Left lung (tissue), 10 donors: Measurements from ENCODE around the gene ATP5F1B. TPM values are rescaled to one million over a fixed set of nuclear protein-coding genes. Genes with fewer than 3 reads are reported as not detected.
"Not testable (repeated sequence)": the region's sequence is repeated elsewhere in the genome, so short reads cannot be mapped to it uniquely, and the experiment has no call there.

Source experiments
- ATAC-seq: fragments of 200-7000 bp; cut with Tn5 transposase; one replicate; pipeline ENCODE4 v1.9.1; 2020; ENCODE audit warnings: moderate library complexity
- DNase-seq, 4 donors: peaks; one replicate each; pipeline ENCODE4 v3.0.0-alpha.2; 2013 to 2020
- H3K27ac ChIP-seq, 2 donors: fragments of 200-600 bp; sonication (generic) in 1 of 2; one replicate each; pipeline versions ENCODE4 v1.5.0 to v1.8.0; 2020 to 2021
- H3K27me3 ChIP-seq, 2 donors: fragments of 200-600 bp; sonication (generic) in 1 of 2; one replicate each; pipeline versions ENCODE4 v1.5.0 to v1.8.0; 2020 to 2021
- H3K36me3 ChIP-seq, 2 donors: fragments of 200-600 bp; sonication (generic) in 1 of 2; one replicate each; pipeline versions ENCODE4 v1.5.0 to v1.8.0; 2020 to 2021
- H3K4me1 ChIP-seq, 2 donors: fragments of 200-600 bp; one replicate each; pipeline ENCODE4 v1.8.0; 2021
- H3K4me3 ChIP-seq, 2 donors: fragments of 200-600 bp; sonication (generic) in 1 of 2; one replicate each; pipeline versions ENCODE4 v1.5.0 to v1.8.0; 2020 to 2021; ENCODE audit warnings: mild to moderate bottlenecking in 1 of 2
- H3K9me3 ChIP-seq, 2 donors: fragments of 200-600 bp; sonication (generic) in 1 of 2; one replicate each; pipeline versions ENCODE4 v1.5.0 to v1.8.0; 2020 to 2021
- intact Hi-C, 2 donors: fragments of 100-400 bp; cut with DNase I; formaldehyde crosslinking; loops; one replicate each; pipeline versions ENCODE4 v1.11.2 to v1.14.2; 2022
- polyA plus RNA-seq, 6 donors: library from polyadenylated mRNA; unstranded; fragments of 120-200 nt; gene quantifications; one replicate each; pipeline ENCODE4 v1.2.1, GENCODE V29; 2013; ENCODE audit not compliant: insufficient read length in 6 of 6
- total RNA-seq, 2 donors: library from RNA; stranded (reverse); fragmentation: NEBNext Ultra II Directional; extraction: Animal tissue kit (Norgen Biotek cat#: 25700); gene quantifications; one replicate each; pipeline ENCODE4 v1.2.1, GENCODE V29; 2021
- TF ChIP-seq, protein P1 (sequence below), 2 donors: fragments of 200-600 bp; sonication (generic) in 1 of 2; IDR thresholded peaks; one replicate each; pipeline versions ENCODE4 v1.5.0 to v1.8.0; 2021; ENCODE audit warnings: antibody characterized with exemption in 2 of 2
- donor health status: DM: no; HTN: yes; CAD: no.
- donor health status: DM: no; HTN: no; CAD: no.

The ATP5F1B gene
- total and polyA plus RNA-seq, 8 donors = 433 to 661 (median 593) TPM

DNA sequence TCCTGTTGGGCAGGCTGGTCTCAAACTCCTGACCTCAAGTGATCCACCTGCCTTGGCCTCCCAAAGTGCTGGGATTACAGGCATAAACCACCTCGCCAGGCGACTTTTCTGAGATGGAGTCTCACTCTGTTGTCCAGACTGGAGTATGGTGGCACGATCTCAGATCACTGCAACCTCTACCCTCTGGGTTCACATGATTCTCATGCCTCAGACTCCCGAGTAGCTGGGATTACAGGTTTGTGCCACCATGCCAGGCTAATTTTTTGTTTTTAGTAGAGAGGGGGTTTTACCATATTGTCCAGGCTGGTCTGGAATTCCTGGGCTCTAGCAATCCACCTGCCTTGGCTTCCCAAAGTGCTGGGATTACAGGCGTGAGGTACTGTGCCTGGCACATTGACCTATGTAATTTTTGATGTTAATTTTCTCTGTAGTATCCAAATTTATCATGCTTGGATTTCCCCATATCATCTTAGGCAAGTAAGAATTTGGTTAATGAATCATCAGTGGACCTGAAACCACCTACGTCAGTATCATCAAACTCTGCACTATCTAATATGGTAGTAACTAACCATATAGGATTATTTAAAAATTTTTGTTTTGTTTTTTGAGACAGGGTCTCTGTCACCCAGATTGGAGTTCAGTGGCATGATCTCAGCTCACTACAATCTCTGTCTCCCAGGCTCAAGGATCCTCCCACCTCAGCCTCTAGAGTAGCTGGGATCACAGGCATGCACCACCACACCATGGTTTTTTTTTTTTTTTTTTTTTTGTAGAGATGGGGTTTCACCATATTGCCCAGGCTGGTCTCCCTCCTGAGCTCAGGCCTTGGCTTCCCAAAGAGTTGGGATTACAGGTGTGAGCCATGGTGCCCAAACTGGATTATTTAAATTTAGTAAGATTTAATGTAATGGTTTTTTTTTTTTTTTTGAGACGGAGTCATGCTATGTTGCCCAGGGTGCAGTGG is 11.9 kb upstream of the ATP5F1B start:
- no peaks in the 10 kb centered on the region for H3K4me1 ChIP-seq
- no peaks in the 10 kb centered on the region for H3K27me3 ChIP-seq
- no peak overlapping the region for H3K27ac ChIP-seq
- intact Hi-C loops = no loop called here
- DNase-seq = no peak
- peaks cover 0 to 7% of the 10 kb centered on the region in 2 donors for H3K36me3 ChIP-seq
- TF ChIP-seq, protein P1, sequence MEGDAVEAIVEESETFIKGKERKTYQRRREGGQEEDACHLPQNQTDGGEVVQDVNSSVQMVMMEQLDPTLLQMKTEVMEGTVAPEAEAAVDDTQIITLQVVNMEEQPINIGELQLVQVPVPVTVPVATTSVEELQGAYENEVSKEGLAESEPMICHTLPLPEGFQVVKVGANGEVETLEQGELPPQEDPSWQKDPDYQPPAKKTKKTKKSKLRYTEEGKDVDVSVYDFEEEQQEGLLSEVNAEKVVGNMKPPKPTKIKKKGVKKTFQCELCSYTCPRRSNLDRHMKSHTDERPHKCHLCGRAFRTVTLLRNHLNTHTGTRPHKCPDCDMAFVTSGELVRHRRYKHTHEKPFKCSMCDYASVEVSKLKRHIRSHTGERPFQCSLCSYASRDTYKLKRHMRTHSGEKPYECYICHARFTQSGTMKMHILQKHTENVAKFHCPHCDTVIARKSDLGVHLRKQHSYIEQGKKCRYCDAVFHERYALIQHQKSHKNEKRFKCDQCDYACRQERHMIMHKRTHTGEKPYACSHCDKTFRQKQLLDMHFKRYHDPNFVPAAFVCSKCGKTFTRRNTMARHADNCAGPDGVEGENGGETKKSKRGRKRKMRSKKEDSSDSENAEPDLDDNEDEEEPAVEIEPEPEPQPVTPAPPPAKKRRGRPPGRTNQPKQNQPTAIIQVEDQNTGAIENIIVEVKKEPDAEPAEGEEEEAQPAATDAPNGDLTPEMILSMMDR (IDR thresholded peaks at IDR 0.05) = no peak
- ATAC-seq = no peak
- peaks cover 0 to 26% of the 10 kb centered on the region in 2 donors for H3K9me3 ChIP-seq
- no peak overlapping the region for H3K4me3 ChIP-seq

DNA sequence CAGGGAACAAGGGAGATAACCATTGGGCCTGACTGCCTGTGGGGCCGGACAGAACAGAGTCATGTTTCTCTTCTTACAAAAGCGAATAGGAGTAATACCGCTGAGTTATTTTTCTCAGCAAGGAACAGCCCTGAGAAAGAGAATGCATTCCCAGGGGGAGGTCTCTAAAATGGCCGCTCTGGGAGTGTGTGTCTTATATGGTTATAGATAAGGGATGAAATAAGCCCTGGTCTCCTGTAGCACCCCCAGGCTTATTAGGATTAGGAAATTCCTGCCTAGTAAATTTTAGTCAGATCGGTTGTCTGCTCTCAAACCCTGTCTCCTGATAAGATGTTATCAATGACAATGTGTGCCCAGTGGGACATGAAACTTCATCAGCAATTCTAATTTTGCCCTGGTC is 8.0 kb upstream of the ATP5F1B start:
- intact Hi-C loops, H3K27me3 ChIP-seq, H3K4me1 ChIP-seq, H3K27ac ChIP-seq, H3K36me3 ChIP-seq, ATAC-seq, H3K4me3 ChIP-seq, DNase-seq: not testable (repeated sequence)
- H3K9me3 ChIP-seq = peaks cover 0 to 26% of the 10 kb centered on the region in 2 donors

DNA sequence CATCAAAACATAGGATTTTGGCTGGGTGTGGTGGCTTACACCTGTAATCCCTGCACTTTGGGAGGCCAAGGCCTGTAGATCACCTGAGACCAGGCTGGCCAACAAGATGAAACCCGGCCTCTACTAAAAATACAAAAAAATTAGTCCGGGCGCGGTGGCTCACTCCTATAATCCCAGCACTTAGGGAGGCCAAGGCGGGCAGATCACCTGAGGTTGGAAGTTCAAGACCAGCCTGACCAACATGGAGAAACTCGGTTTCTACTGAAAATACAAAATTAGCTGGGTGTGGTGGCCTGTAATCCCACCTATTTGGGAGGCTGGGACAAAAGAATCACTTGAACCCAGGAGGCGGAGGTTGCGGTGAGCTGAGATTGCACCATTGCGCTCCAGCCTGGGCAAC is 2.2 kb upstream of the ATP5F1B start:
- H3K27me3 ChIP-seq, intact Hi-C loops: not testable (repeated sequence)

DNA sequence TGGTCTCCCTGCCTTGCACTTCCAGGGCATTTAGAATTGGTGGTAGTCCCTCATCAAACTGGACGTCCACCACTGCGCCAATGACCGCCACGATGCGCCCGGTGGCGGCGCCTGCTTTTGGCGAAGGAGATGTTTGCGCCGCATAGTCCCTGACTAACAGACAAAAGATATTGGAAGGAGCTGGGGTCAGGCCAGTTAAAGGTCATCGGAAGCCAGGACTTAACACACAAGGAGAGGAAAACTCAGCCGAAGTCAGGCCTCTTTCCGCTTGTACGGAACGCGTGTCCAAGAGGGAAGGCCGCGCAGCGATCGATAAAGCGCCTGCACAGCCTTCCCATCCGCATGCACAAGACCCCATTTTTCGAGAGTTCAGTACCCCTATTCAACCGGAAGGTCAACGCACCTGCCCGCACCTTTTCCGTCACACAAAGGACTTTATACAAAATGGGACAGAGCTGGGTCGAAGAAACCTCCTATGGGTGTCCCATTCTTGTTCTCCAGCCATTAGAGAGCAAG is 525 bp downstream of the ATP5F1B start:
- peak overlapping the region; percentile 82 to 93 for H3K27ac ChIP-seq
- peaks cover 5 to 46% of the 10 kb centered on the region in 2 donors for H3K36me3 ChIP-seq
- intact Hi-C loops = no loop called here
- H3K4me1 ChIP-seq = peaks cover 6 to 45% of the 10 kb centered on the region in 2 donors
- peak overlapping the region; percentile 88 to 96 for H3K4me3 ChIP-seq
- DNase-seq = peak in 1 of 4 donors; percentile 16
- TF ChIP-seq, protein P1 (IDR thresholded peaks at IDR 0.05) = no peak
- H3K27me3 ChIP-seq = no peaks in the 10 kb centered on the region
- ATAC-seq = peak; percentile 19
- H3K9me3 ChIP-seq = no peaks in the 10 kb centered on the region

More for the DNA sequence above, 2.2 kb upstream of the ATP5F1B start:
- H3K9me3 ChIP-seq, DNase-seq, ATAC-seq, H3K4me3 ChIP-seq, H3K27ac ChIP-seq: not testable (repeated sequence)
- Histone ChIP-seq H3K36me3 (peaks cover 1 to 18% of the 10 kb centered on the region in 2 donors), H3K4me1 (peaks cover 6 to 28% of the 10 kb centered on the region in 2 donors)

DNA sequence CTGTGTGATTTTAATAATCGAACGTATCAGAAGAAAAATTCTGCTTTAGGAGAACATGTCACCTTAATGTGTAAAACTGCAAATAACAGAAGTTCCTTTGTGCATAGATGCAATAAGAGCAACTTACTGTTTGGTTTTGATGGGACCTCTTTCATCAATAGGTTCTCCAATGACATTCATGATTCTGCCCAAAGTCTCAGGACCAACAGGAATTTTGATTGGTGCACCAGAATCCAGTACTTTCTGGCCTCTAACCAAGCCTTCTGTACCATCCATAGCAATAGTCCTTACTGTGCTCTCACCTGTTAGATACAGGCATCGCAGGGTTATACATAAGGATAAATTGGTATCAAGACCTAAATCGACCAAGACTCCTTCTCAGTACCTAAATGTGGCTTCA is 1.1 kb downstream of the ATP5F1B start:
- H3K4me1 ChIP-seq = peaks cover 6 to 45% of the 10 kb centered on the region in 2 donors
- no peaks in the 10 kb centered on the region for H3K9me3 ChIP-seq
- peaks cover 5 to 52% of the 10 kb centered on the region in 2 donors for H3K36me3 ChIP-seq
- H3K27me3 ChIP-seq = no peaks in the 10 kb centered on the region
- no peak for DNase-seq
- ATAC-seq = no peak
- TF ChIP-seq, protein P1 (IDR thresholded peaks at IDR 0.05) = no peak
- intact Hi-C loops = no loop called here
- H3K4me3 ChIP-seq = peak overlapping the region; percentile 88 to 96
- peak overlapping the region; percentile 82 to 93 for H3K27ac ChIP-seq

DNA sequence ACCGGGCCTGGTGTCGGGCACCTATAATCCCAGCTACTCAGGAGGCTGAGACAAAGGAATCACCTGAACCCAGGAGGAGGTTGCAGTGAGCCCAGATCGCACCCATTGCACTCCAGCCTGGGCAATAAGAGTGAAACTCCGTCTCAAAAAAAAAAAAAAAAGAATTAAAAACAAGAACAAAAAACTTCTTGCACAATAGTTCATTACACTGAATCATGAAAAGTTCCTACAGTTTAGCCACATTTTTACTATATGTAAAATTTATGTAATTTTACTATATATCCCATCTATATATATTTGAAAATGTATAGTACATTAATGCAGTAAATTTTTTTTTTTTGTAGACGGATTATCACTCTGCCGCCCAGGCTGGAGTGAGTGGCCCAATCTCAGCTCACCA is 4.6 kb downstream of the ATP5F1B start:
- Histone ChIP-seq H3K27ac (no peak overlapping the region), H3K36me3 (peaks cover 11 to 75% of the 10 kb centered on the region in 2 donors), H3K4me3 (no peak overlapping the region), H3K4me1 (peaks cover 4 to 51% of the 10 kb centered on the region in 2 donors), H3K27me3 (no peaks in the 10 kb centered on the region), H3K9me3 (no peaks in the 10 kb centered on the region)
- intact Hi-C loops = no loop called here
- no peak for DNase-seq
- no peak for ATAC-seq
- TF ChIP-seq, protein P1 (IDR thresholded peaks at IDR 0.05) = no peak
